Transverse colon (tissue), 4 donors: ENCODE measurements around the gene B9D1.

Experiments
- CTCF ChIP-seq, 5 experiments: fragments of 200-600 bp in 3 of 5; fragments of 450-650 bp in 2 of 5; sonication (generic) in 3 of 5; IDR thresholded peaks; 1 replicate in 2 of 5; 2 replicates in 3 of 5; pipeline ENCODE4 v1.5.1; 2016 to 2017; ENCODE audit warnings: antibody characterized with exemption in 5 of 5, inconsistent platforms in 3 of 5, mild to moderate bottlenecking in 2 of 5, moderate library complexity in 1 of 5
- EP300 ChIP-seq: sonication (generic); formaldehyde crosslinking; IDR thresholded peaks from one replicate; pipeline ENCODE4 v1.6.1; 2017; ENCODE audit warnings: antibody characterized with exemption, low read depth
- POLR2A ChIP-seq: fragments of 450-650 bp; IDR thresholded peaks from one replicate; pipeline ENCODE4 v1.6.1; 2016; ENCODE audit warnings: antibody characterized with exemption, mild to moderate bottlenecking, moderate library complexity
- POLR2AphosphoS5 ChIP-seq, 3 donors: sonication (generic); formaldehyde crosslinking; IDR thresholded peaks; one replicate each; pipeline ENCODE4 v1.6.1; 2016; ENCODE audit warnings: antibody characterized with exemption in 3 of 3

DNA sequence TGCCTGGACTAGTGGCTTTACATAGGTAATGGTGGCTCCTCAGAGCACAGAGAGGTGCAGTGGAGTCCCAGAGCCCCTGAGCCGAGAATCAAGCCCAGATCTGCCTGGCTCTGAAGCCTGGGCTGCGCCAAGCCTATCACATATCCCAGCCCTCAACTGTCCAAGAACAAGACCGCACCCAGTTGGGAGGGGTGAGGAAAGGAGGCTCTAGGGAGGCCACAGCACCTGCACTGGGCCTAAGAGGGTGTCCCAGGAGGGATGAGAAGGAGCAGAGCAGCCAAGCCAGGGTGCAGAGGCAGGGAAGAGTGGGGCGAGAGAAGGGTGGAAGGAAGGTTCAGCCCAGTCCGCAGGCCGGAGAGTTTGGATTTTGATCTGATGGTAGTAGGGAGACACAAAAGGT, 47.6 kb upstream of the B9D1 start:
- TF ChIP-seq CTCF (IDR thresholded peaks at IDR 0.05) (no peak), EP300 (no peak), POLR2A (no peak), POLR2AphosphoS5 (IDR thresholded peaks at IDR 0.05) (no peak)
